Stimulated activated CD8-positive, alpha-beta memory T cell treated with anti-CD3 and anti-CD28 coated beads, Interleukin-15, amount 100 ng/mL, for 1 hour (primary cell): ENCODE results near the gene PIP5KL1.

Experiments
- DNase-seq: peaks from one replicate; pipeline ENCODE4 v3.0.0-alpha.2; 2020; ENCODE audit warnings: low read depth

PIP5KL1 gene

GRCh38 chr9:127930231-127931091 lies at the start of gene PIP5KL1:
PIP5KL1 (minus strand) TSS chr9:127930777; CDS start chr9:127930752, 25 bp downstream.
- DNase-seq = peak; percentile 51

- no peak for DNase-seq
Measured at GRCh38 chr9:127980060-127980705, 49.6 kb upstream of the PIP5KL1 start.

GRCh38 chr9:127979333-127980059 lies 48.9 kb upstream of the PIP5KL1 start:
- no peak for DNase-seq

- DNase-seq = no peak
Measured at GRCh38 chr9:127979015-127979332, 48.4 kb upstream of the PIP5KL1 start.

- DNase-seq = no peak
Measured at GRCh38 chr9:127977884-127978647, 47.5 kb upstream of the PIP5KL1 start.

- DNase-seq = no peak
Measured at GRCh38 chr9:127977009-127977883, 46.7 kb upstream of the PIP5KL1 start.

- no peak for DNase-seq
Measured at GRCh38 chr9:127976498-127976897, 45.9 kb upstream of the PIP5KL1 start.

- DNase-seq = no peak
Measured at GRCh38 chr9:127975376-127976315, 45.1 kb upstream of the PIP5KL1 start.

GRCh38 chr9:127974769-127975261 lies 44.2 kb upstream of the PIP5KL1 start:
- no peak for DNase-seq

- no peak for DNase-seq
Measured at GRCh38 chr9:127974001-127974768, 43.6 kb upstream of the PIP5KL1 start.

- DNase-seq = no peak
Measured at GRCh38 chr9:127973169-127974000, 42.8 kb upstream of the PIP5KL1 start.

GRCh38 chr9:127972236-127972871 lies 41.8 kb upstream of the PIP5KL1 start:
- DNase-seq = no peak

- DNase-seq = no peak
Measured at GRCh38 chr9:127971357-127972235, 41.0 kb upstream of the PIP5KL1 start.

- no peak for DNase-seq
Measured at GRCh38 chr9:127970401-127971313, 40.1 kb upstream of the PIP5KL1 start.

GRCh38 chr9:127968700-127969383 lies 38.3 kb upstream of the PIP5KL1 start:
- no peak for DNase-seq
